GM18505 (cell line): ENCODE measurements around the gene KCNQ5.

ENCODE experiments used
- ATAC-seq: cut with Tn5 transposase; IDR thresholded peaks from one replicate; pipeline ENCODE4 v1.9.1; 2021; ENCODE audit not compliant: unreplicated experiment
- POLR2A ChIP-seq: IDR thresholded peaks from 4 replicates; pipeline ENCODE4 v1.6.1; 2011; ENCODE audit warnings: borderline replicate concordance; ENCODE audit not compliant: insufficient read depth, insufficient read length; ENCODE audit errors: extremely low read depth

KCNQ5 gene

GRCh38 chr6:72728706-72729343, 107.0 kb downstream of the KCNQ5 start:
- TF ChIP-seq POLR2A: no peak
- ATAC-seq: no peak

- no peak for TF ChIP-seq POLR2A
- ATAC-seq: no peak
Measured at GRCh38 chr6:72733045-72733444, 111.2 kb downstream of the KCNQ5 start.

- no peak for TF ChIP-seq POLR2A
- ATAC-seq: no peak
Measured at GRCh38 chr6:72738091-72738490, 116.2 kb downstream of the KCNQ5 start.

GRCh38 chr6:72739368-72739779, 117.5 kb downstream of the KCNQ5 start:
- peak; percentile 72 for ATAC-seq
- no peak for TF ChIP-seq POLR2A

- no peak for TF ChIP-seq POLR2A
- ATAC-seq: peak; percentile 77
Measured at GRCh38 chr6:72740135-72740534, 118.3 kb downstream of the KCNQ5 start.

- no peak for ATAC-seq
- no peak for TF ChIP-seq POLR2A
Measured at GRCh38 chr6:72741083-72741482, 119.2 kb downstream of the KCNQ5 start.

GRCh38 chr6:72742001-72742673, 120.3 kb downstream of the KCNQ5 start:
- no peak for ATAC-seq
- TF ChIP-seq POLR2A: no peak

GRCh38 chr6:72746276-72746675, 124.4 kb downstream of the KCNQ5 start:
- no peak for ATAC-seq
- TF ChIP-seq POLR2A: no peak

GRCh38 chr6:72748759-72749158, 126.9 kb downstream of the KCNQ5 start:
- TF ChIP-seq POLR2A: no peak

GRCh38 chr6:72755752-72756151, 133.9 kb downstream of the KCNQ5 start:
- ATAC-seq: no peak
- TF ChIP-seq POLR2A: no peak

More at GRCh38 chr6:72748759-72749158, 126.9 kb downstream of the KCNQ5 start:
- ATAC-seq: no peak

- ATAC-seq: no peak
- TF ChIP-seq POLR2A: no peak
Measured at GRCh38 chr6:72757048-72757447, 135.2 kb downstream of the KCNQ5 start.

GRCh38 chr6:72757926-72758325, 136.1 kb downstream of the KCNQ5 start:
- TF ChIP-seq POLR2A: no peak
- ATAC-seq: no peak

- no peak for TF ChIP-seq POLR2A
- ATAC-seq: no peak
Measured at GRCh38 chr6:72758901-72759300, 137.0 kb downstream of the KCNQ5 start.

GRCh38 chr6:72760114-72760793, 138.4 kb downstream of the KCNQ5 start:
- TF ChIP-seq POLR2A: no peak
- no peak for ATAC-seq
